ENCODE measurements around the gene TBC1D21.
A peak's percentile ranks its signal among the peaks of the same experiment; 100 is the strongest.

TBC1D21 gene

GRCh38 chr15:73869216-73869995 lies 4.0 kb upstream of the TBC1D21 start:
- TF ChIP-seq SUZ12 (IDR thresholded peaks at IDR 0.05) (no peak), FOXK2 (IDR thresholded peaks at IDR 0.05) (no peak), FOXM1 (IDR thresholded peaks at IDR 0.05; ENCODE audit: borderline replicate concordance) (no peak), ARNT (IDR thresholded peaks at IDR 0.05) (no peak), CTBP1 (IDR thresholded peaks at IDR 0.05; ENCODE audit: borderline replicate concordance) (no peak), TARDBP (IDR thresholded peaks at IDR 0.05) (no peak), HDGF (IDR thresholded peaks at IDR 0.05; ENCODE audit: borderline replicate concordance) (no peak), FOXA1 (IDR thresholded peaks at IDR 0.05) (no peak), L3MBTL2 (conservative IDR thresholded peaks at IDR 0.05) (no peak), SP1 (IDR thresholded peaks at IDR 0.05) (no peak), BHLHE40 (IDR thresholded peaks at IDR 0.05; ENCODE audit: borderline replicate concordance) (no peak), PKNOX1 (IDR thresholded peaks at IDR 0.05) (no peak), NFRKB (IDR thresholded peaks at IDR 0.05) (no peak), ZNF384 (IDR thresholded peaks at IDR 0.05) (no peak)
- CTCF ChIA-PET, result interaction anchor here (0.6 to 1.2 kb wide), 2 partner anchors 39 to 58 kb away, joined by 3 to 4 read pairs; no protein-coding TSS in a partner anchor

GRCh38 chr15:73870700-73871408 lies 2.5 kb upstream of the TBC1D21 start:
- TF ChIP-seq HDGF (IDR thresholded peaks at IDR 0.05; ENCODE audit: borderline replicate concordance), result no peak
- TF ChIP-seq LEF1 (IDR thresholded peaks at IDR 0.05; ENCODE audit: borderline replicate concordance), result no peak
- TF ChIP-seq SP1 (IDR thresholded peaks at IDR 0.05), result no peak
- TF ChIP-seq FOXK2 (IDR thresholded peaks at IDR 0.05), result no peak
- TF ChIP-seq ELF4 (IDR thresholded peaks at IDR 0.05), result no peak
- no peak for TF ChIP-seq PKNOX1 (IDR thresholded peaks at IDR 0.05)
- no peak for TF ChIP-seq BHLHE40 (IDR thresholded peaks at IDR 0.05; ENCODE audit: borderline replicate concordance)
- TF ChIP-seq ARNT (IDR thresholded peaks at IDR 0.05), result no peak
- TF ChIP-seq FOXM1 (IDR thresholded peaks at IDR 0.05; ENCODE audit: borderline replicate concordance), result no peak
- POLR2A ChIA-PET, result no interaction called here
- CTCF ChIA-PET, result interaction anchor here (0.6 kb wide), 1 partner anchor 127 kb away, joined by 3 read pairs; no protein-coding TSS in a partner anchor

More at GRCh38 chr15:73869216-73869995, 4.0 kb upstream of the TBC1D21 start:
- POLR2A ChIA-PET, result no interaction called here
- DNase-seq (ENCODE audit: extremely low spot score), result no peak

GRCh38 chr15:73872346-73872745 lies 1.0 kb upstream of the TBC1D21 start:
- DNase-seq (ENCODE audit: extremely low spot score), result no peak
- POLR2A ChIA-PET, result no interaction called here
- TF ChIP-seq NFRKB (IDR thresholded peaks at IDR 0.05), result no peak
- TF ChIP-seq TARDBP (IDR thresholded peaks at IDR 0.05), result no peak
- TF ChIP-seq L3MBTL2 (conservative IDR thresholded peaks at IDR 0.05), result no peak
- CTCF ChIA-PET, result interaction anchor here (0.7 kb wide), 1 partner anchor 35 kb away, joined by 4 read pairs; no protein-coding TSS in a partner anchor

More at GRCh38 chr15:73870700-73871408, 2.5 kb upstream of the TBC1D21 start:
- no peak for DNase-seq (ENCODE audit: extremely low spot score)

- ChIA-PET POLR2A (no interaction called here), CTCF (interaction anchor here (0.6 to 2.0 kb wide), 14 partner anchors 9 to 378 kb away, joined by 3 to 11 read pairs (median 3); no protein-coding TSS in a partner anchor)
- peak; percentile 42 for DNase-seq (ENCODE audit: extremely low spot score)
- TF ChIP-seq ZNF384 (IDR thresholded peaks at IDR 0.05), result no peak
- TF ChIP-seq FOXM1 (IDR thresholded peaks at IDR 0.05; ENCODE audit: borderline replicate concordance), result no peak
- TF ChIP-seq NFRKB (IDR thresholded peaks at IDR 0.05), result no peak
- TF ChIP-seq ARNT (IDR thresholded peaks at IDR 0.05), result no peak
- no peak for TF ChIP-seq SUZ12 (IDR thresholded peaks at IDR 0.05)
- TF ChIP-seq HDGF (IDR thresholded peaks at IDR 0.05; ENCODE audit: borderline replicate concordance), result no peak
- TF ChIP-seq FOXK2 (IDR thresholded peaks at IDR 0.05), result no peak
- no peak for TF ChIP-seq TARDBP (IDR thresholded peaks at IDR 0.05)
- no peak for TF ChIP-seq CTBP1 (IDR thresholded peaks at IDR 0.05; ENCODE audit: borderline replicate concordance)
- no peak for TF ChIP-seq SP1 (IDR thresholded peaks at IDR 0.05)
- TF ChIP-seq PKNOX1 (IDR thresholded peaks at IDR 0.05), result no peak
- TF ChIP-seq L3MBTL2 (conservative IDR thresholded peaks at IDR 0.05), result no peak
- no peak for TF ChIP-seq LEF1 (IDR thresholded peaks at IDR 0.05; ENCODE audit: borderline replicate concordance)
- no peak for TF ChIP-seq FOXA1 (IDR thresholded peaks at IDR 0.05)
- no peak for TF ChIP-seq ELF4 (IDR thresholded peaks at IDR 0.05)
- TF ChIP-seq BHLHE40 (IDR thresholded peaks at IDR 0.05; ENCODE audit: borderline replicate concordance), result no peak
These were observed 636 bp downstream of the TBC1D21 start for GRCh38 chr15:73873889-73874511.

- TF ChIP-seq ELF4 (IDR thresholded peaks at IDR 0.05) (no peak), BHLHE40 (IDR thresholded peaks at IDR 0.05; ENCODE audit: borderline replicate concordance) (no peak), LEF1 (IDR thresholded peaks at IDR 0.05; ENCODE audit: borderline replicate concordance) (no peak)
- CTCF ChIA-PET, result interaction anchor here (0.7 kb wide), 1 partner anchor 28 kb away, joined by 3 read pairs; no protein-coding TSS in a partner anchor
- DNase-seq (ENCODE audit: extremely low spot score), result no peak
- POLR2A ChIA-PET, result no interaction called here
These were observed 6.1 kb downstream of the TBC1D21 start for GRCh38 chr15:73879426-73879825.

Data from HEK293T (cell line).